ENCODE measurements around the gene ST6GAL1.
"Not testable (repeated sequence)": the region's sequence is repeated elsewhere in the genome, so short reads cannot be mapped to it uniquely, and the experiment has no call there.

Gene ST6GAL1

DNA sequence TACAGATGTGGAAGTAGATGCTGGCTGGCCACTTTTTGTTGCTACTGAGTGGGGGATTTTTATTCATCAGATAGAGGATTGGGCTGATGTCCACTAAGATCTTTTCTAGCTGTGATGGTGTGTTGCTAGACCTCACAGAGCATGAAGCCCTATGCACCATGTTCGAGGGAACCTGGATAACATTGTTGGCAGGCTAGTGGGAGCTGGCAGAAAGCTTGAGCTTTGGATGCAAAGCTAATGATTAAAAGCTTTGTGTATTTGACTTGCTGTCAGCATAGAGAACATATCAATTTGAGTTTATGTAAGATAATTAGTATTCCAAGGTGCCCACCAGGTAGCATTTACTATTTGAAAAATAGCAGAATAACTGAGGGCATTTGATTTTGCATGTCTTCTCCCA, 59.1 kb downstream of the ST6GAL1 start:
- no peak for DNase-seq (ENCODE audit: low spot score)
- TF ChIP-seq, protein P1, sequence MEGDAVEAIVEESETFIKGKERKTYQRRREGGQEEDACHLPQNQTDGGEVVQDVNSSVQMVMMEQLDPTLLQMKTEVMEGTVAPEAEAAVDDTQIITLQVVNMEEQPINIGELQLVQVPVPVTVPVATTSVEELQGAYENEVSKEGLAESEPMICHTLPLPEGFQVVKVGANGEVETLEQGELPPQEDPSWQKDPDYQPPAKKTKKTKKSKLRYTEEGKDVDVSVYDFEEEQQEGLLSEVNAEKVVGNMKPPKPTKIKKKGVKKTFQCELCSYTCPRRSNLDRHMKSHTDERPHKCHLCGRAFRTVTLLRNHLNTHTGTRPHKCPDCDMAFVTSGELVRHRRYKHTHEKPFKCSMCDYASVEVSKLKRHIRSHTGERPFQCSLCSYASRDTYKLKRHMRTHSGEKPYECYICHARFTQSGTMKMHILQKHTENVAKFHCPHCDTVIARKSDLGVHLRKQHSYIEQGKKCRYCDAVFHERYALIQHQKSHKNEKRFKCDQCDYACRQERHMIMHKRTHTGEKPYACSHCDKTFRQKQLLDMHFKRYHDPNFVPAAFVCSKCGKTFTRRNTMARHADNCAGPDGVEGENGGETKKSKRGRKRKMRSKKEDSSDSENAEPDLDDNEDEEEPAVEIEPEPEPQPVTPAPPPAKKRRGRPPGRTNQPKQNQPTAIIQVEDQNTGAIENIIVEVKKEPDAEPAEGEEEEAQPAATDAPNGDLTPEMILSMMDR (IDR thresholded peaks at IDR 0.05; ENCODE audit: extremely low read depth, missing control alignments), result no peak

DNA sequence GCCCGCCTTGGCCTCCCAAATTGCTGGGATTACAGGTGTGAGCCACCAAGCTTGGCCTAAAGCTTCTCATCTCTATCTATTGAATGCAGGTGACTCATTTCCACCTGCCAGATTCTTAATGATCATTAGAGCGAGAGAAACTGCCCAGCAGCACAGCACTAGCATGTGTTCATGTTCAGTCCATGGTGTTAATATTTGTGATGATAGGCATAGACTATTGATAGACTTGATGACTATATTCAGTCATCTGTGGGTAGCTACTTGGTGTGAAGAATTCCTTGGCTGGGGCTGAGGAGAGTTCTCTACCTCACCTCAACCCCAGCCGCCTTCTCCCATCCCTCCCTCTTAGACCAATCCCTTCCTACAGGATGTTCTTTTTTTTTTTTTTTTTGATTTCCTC, 60.0 kb downstream of the ST6GAL1 start:
- DNase-seq (ENCODE audit: low spot score), result no peak
- TF ChIP-seq, protein P1 (IDR thresholded peaks at IDR 0.05; ENCODE audit: extremely low read depth, missing control alignments), result no peak

DNA sequence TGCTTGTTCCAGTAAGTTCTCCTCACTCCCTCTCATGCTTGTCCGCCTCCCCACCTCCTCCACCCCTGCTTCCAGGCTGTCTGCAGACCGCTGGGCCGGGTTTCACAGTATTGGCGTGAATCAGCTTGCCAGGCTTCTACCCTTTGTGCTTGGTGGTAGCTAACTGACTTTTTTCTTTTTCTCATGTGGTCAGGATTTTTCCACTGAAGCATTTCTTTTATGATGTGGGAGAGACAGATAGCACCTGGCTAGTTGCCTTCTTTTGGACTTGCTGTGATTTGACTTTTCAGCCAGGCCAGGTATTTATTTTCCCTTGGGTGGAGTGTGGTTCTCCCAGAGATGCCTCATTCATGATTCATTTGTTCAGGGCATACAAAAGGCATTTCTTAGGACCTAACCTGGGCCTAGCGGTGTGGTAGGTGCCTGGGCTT, 60.6 kb downstream of the ST6GAL1 start:
- TF ChIP-seq, protein P1 (IDR thresholded peaks at IDR 0.05; ENCODE audit: extremely low read depth, missing control alignments), result no peak

DNA sequence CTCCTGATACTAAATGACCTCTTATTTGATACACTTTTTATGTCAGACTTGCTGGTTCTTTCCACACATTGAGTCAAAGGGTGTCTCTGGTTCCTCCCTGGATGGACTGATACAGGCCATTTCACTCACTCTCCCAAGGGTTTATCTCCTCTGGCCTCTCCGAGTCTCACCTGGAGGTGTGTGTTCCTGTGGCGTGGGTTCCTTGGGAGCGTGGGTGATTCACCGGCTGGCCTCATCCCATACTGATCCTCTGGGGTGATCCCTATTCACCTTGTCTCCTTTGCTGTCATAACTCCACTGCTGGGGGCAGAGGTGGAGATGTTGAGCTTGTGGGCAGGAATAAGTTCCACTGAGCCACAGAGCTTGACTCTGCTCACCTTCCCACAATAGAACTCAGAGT, 61.1 kb downstream of the ST6GAL1 start:
- DNase-seq (ENCODE audit: low spot score), result no peak
- TF ChIP-seq, protein P1 (IDR thresholded peaks at IDR 0.05; ENCODE audit: extremely low read depth, missing control alignments), result no peak

More for the DNA sequence above, 60.6 kb downstream of the ST6GAL1 start:
- no peak for DNase-seq (ENCODE audit: low spot score)

DNA sequence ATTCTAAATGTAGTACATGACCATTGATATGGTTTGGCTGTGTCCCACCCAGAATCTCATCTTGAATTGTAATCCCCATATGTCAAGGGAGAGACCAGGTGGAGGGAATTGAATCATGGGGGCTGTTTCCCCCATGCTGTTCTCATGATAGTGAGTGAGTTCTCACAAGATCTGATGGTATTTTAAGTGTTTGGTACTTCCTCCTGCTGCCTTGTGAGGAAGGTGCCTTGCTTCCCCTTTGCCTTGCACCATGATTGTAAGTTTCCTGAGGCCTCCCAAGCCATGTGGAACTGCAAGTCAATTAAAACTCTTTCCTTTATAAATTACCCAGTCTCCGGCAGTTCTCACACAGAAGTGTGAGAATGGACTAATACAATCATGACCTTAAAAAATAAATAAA, 61.8 kb downstream of the ST6GAL1 start:
- not testable (repeated sequence) for DNase-seq (ENCODE audit: low spot score)

DNA sequence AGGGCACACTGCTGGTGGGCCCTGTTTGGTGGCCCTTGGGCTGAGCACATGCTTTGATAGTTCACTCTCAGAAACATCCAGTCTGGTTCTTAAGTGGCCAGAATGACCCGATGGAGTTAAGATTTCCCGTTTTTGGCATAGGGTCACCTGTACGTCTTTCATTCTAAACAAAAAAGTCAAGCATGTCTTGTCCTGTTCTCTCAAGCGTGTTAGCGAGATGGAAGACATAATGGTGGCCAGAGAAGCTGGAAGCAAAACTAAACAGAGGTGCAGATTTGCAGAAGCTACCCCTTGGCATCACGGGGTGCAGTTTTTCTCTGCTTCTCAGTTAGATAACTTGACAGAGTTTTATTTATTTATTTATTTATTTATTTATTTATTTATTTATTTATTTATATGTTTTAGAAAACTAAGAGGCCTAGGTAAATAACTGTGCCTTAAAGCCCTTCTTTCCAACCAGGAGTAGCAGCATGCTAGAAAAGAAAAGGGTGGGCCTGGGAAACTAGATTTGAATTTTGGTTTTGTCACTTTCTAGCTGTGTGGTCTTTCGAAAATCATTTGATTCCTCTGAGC, 63.0 kb downstream of the ST6GAL1 start:
- DNase-seq (ENCODE audit: low spot score), result no peak
- TF ChIP-seq, protein P1 (IDR thresholded peaks at IDR 0.05; ENCODE audit: extremely low read depth, missing control alignments), result no peak

DNA sequence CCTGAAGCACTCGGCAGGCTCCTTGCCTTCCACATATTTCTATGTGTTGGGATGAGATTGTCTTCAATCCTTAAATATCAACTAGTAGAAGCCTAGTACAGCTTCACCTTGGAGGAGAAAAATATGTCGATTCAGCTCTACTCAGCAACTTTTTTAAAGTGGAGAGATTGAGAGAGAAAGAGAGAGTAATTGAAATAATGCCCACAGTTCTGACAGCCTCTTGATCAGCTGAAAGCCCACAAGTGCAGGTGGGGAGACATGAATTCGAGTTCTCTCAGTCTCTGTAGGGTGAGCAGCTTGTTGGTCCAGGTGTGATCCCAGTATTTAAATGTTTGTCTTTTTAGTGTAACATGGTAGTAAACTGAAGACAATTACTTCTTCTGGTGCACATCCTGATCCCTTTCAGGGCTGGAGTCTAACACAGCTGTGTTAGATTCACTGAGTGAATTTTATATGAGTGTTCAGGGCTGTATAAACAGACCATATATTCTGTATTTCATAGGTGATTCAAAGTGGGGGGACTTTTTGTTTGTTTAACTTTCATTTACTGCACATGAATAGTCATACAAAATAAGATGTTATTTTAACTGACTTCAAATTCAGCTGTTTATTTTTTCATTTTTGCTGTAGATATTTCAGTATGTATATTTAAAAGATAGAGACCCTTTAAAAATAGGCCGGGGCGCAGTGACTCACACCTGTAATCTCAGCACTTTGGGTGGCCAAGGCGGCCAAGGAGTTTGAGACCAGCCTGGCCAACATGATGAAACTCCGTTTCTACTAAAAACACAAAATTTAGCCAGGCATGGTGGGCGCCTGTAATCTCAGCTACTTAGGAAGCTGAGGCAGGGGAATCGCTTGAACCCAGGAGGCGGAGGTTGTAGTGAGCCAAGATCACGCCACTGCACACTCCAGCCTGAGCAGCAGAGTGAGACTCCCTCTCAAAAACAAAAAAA, 64.0 kb downstream of the ST6GAL1 start:
- no peak for DNase-seq (ENCODE audit: low spot score)

More for the DNA sequence above, 64.0 kb downstream of the ST6GAL1 start:
- TF ChIP-seq, protein P1 (IDR thresholded peaks at IDR 0.05; ENCODE audit: extremely low read depth, missing control alignments), result no peak
